ENCODE data around the gene HAS3.
"Not testable (repeated sequence)": the region's sequence is repeated elsewhere in the genome, so short reads cannot be mapped to it uniquely, and the experiment has no call there.

The HAS3 gene

GRCh38 chr16:69133373-69133954 lies 28.0 kb downstream of the HAS3 start:
- H3K9ac ChIP-seq (ENCODE audit: low read depth, low read length), result no peak overlapping the region
- peaks cover 12% of the 10 kb centered on the region for H3K4me1 ChIP-seq (ENCODE audit: control insufficient read depth, insufficient read depth, low read length)
- peak overlapping the region; percentile 79 for H3K4me3 ChIP-seq (ENCODE audit: low read depth, low read length)
- H3K27me3 ChIP-seq (ENCODE audit: control insufficient read depth, insufficient read depth, low read length), result no peaks in the 10 kb centered on the region
- peaks cover 4% of the 10 kb centered on the region for H3K36me3 ChIP-seq (ENCODE audit: control insufficient read depth, insufficient read depth, low read length)
- no peaks in the 10 kb centered on the region for H3K9me3 ChIP-seq (ENCODE audit: control insufficient read depth, insufficient read depth, low read length)

GRCh38 chr16:69138608-69139007 lies 33.2 kb downstream of the HAS3 start:
- Histone ChIP-seq H3K4me1 (ENCODE audit: control insufficient read depth, insufficient read depth, low read length) (no peaks in the 10 kb centered on the region), H3K9ac (ENCODE audit: low read depth, low read length) (no peak overlapping the region), H3K27me3 (ENCODE audit: control insufficient read depth, insufficient read depth, low read length) (no peaks in the 10 kb centered on the region), H3K9me3 (ENCODE audit: control insufficient read depth, insufficient read depth, low read length) (no peaks in the 10 kb centered on the region), H3K4me3 (ENCODE audit: low read depth, low read length) (no peak overlapping the region), H3K36me3 (ENCODE audit: control insufficient read depth, insufficient read depth, low read length) (peaks cover 20% of the 10 kb centered on the region)

GRCh38 chr16:69139464-69139863 lies 34.0 kb downstream of the HAS3 start:
- not testable (repeated sequence) for H3K9me3 ChIP-seq (ENCODE audit: control insufficient read depth, insufficient read depth, low read length); H3K27me3 ChIP-seq (ENCODE audit: control insufficient read depth, insufficient read depth, low read length); H3K4me3 ChIP-seq (ENCODE audit: low read depth, low read length); H3K9ac ChIP-seq (ENCODE audit: low read depth, low read length); H3K4me1 ChIP-seq (ENCODE audit: control insufficient read depth, insufficient read depth, low read length)
- peaks cover 20% of the 10 kb centered on the region for H3K36me3 ChIP-seq (ENCODE audit: control insufficient read depth, insufficient read depth, low read length)

- Histone ChIP-seq H3K36me3 (ENCODE audit: control insufficient read depth, insufficient read depth, low read length) (peaks cover 20% of the 10 kb centered on the region), H3K4me1 (ENCODE audit: control insufficient read depth, insufficient read depth, low read length) (no peaks in the 10 kb centered on the region)
Measured at GRCh38 chr16:69141014-69141413, 35.6 kb downstream of the HAS3 start.

GRCh38 chr16:69141936-69142335 lies 36.5 kb downstream of the HAS3 start:
- Histone ChIP-seq H3K9ac (ENCODE audit: low read depth, low read length) (no peak overlapping the region), H3K27me3 (ENCODE audit: control insufficient read depth, insufficient read depth, low read length) (no peaks in the 10 kb centered on the region), H3K9me3 (ENCODE audit: control insufficient read depth, insufficient read depth, low read length) (no peaks in the 10 kb centered on the region), H3K36me3 (ENCODE audit: control insufficient read depth, insufficient read depth, low read length) (peaks cover 23% of the 10 kb centered on the region), H3K4me3 (ENCODE audit: low read depth, low read length) (no peak overlapping the region), H3K4me1 (ENCODE audit: control insufficient read depth, insufficient read depth, low read length) (no peaks in the 10 kb centered on the region)

More at GRCh38 chr16:69141014-69141413, 35.6 kb downstream of the HAS3 start:
- Histone ChIP-seq H3K9me3 (ENCODE audit: control insufficient read depth, insufficient read depth, low read length) (no peaks in the 10 kb centered on the region), H3K4me3 (ENCODE audit: low read depth, low read length) (no peak overlapping the region), H3K9ac (ENCODE audit: low read depth, low read length) (no peak overlapping the region), H3K27me3 (ENCODE audit: control insufficient read depth, insufficient read depth, low read length) (no peaks in the 10 kb centered on the region)

GRCh38 chr16:69143116-69143515 lies 37.7 kb downstream of the HAS3 start:
- Histone ChIP-seq H3K9me3 (ENCODE audit: control insufficient read depth, insufficient read depth, low read length) (no peaks in the 10 kb centered on the region), H3K9ac (ENCODE audit: low read depth, low read length) (no peak overlapping the region), H3K4me1 (ENCODE audit: control insufficient read depth, insufficient read depth, low read length) (no peaks in the 10 kb centered on the region), H3K36me3 (ENCODE audit: control insufficient read depth, insufficient read depth, low read length) (peaks cover 22% of the 10 kb centered on the region), H3K4me3 (ENCODE audit: low read depth, low read length) (no peak overlapping the region), H3K27me3 (ENCODE audit: control insufficient read depth, insufficient read depth, low read length) (no peaks in the 10 kb centered on the region)

GRCh38 chr16:69145658-69146057 lies 40.2 kb downstream of the HAS3 start:
- H3K36me3 ChIP-seq (ENCODE audit: control insufficient read depth, insufficient read depth, low read length), result peaks cover 29% of the 10 kb centered on the region
- no peaks in the 10 kb centered on the region for H3K4me1 ChIP-seq (ENCODE audit: control insufficient read depth, insufficient read depth, low read length)
- H3K9me3 ChIP-seq (ENCODE audit: control insufficient read depth, insufficient read depth, low read length), result no peaks in the 10 kb centered on the region
- no peak overlapping the region for H3K9ac ChIP-seq (ENCODE audit: low read depth, low read length)
- H3K4me3 ChIP-seq (ENCODE audit: low read depth, low read length), result no peak overlapping the region
- H3K27me3 ChIP-seq (ENCODE audit: control insufficient read depth, insufficient read depth, low read length), result no peaks in the 10 kb centered on the region

- H3K36me3 ChIP-seq (ENCODE audit: control insufficient read depth, insufficient read depth, low read length), result peaks cover 40% of the 10 kb centered on the region
- not testable (repeated sequence) for H3K9me3 ChIP-seq (ENCODE audit: control insufficient read depth, insufficient read depth, low read length); H3K27me3 ChIP-seq (ENCODE audit: control insufficient read depth, insufficient read depth, low read length); H3K4me3 ChIP-seq (ENCODE audit: low read depth, low read length); H3K9ac ChIP-seq (ENCODE audit: low read depth, low read length); H3K4me1 ChIP-seq (ENCODE audit: control insufficient read depth, insufficient read depth, low read length)
Measured at GRCh38 chr16:69149621-69150020, 44.2 kb downstream of the HAS3 start.

GRCh38 chr16:69150146-69150865 lies 44.9 kb downstream of the HAS3 start:
- Histone ChIP-seq H3K9ac (ENCODE audit: low read depth, low read length) (no peak overlapping the region), H3K4me3 (ENCODE audit: low read depth, low read length) (no peak overlapping the region), H3K27me3 (ENCODE audit: control insufficient read depth, insufficient read depth, low read length) (no peaks in the 10 kb centered on the region), H3K4me1 (ENCODE audit: control insufficient read depth, insufficient read depth, low read length) (no peaks in the 10 kb centered on the region), H3K36me3 (ENCODE audit: control insufficient read depth, insufficient read depth, low read length) (peaks cover 45% of the 10 kb centered on the region), H3K9me3 (ENCODE audit: control insufficient read depth, insufficient read depth, low read length) (no peaks in the 10 kb centered on the region)

- Histone ChIP-seq H3K9ac (ENCODE audit: low read depth, low read length) (no peak overlapping the region), H3K36me3 (ENCODE audit: control insufficient read depth, insufficient read depth, low read length) (peaks cover 45% of the 10 kb centered on the region), H3K4me1 (ENCODE audit: control insufficient read depth, insufficient read depth, low read length) (no peaks in the 10 kb centered on the region), H3K4me3 (ENCODE audit: low read depth, low read length) (no peak overlapping the region), H3K27me3 (ENCODE audit: control insufficient read depth, insufficient read depth, low read length) (no peaks in the 10 kb centered on the region), H3K9me3 (ENCODE audit: control insufficient read depth, insufficient read depth, low read length) (no peaks in the 10 kb centered on the region)
Measured at GRCh38 chr16:69157196-69157595, 51.7 kb downstream of the HAS3 start.

- H3K4me1 ChIP-seq (ENCODE audit: control insufficient read depth, insufficient read depth, low read length), result no peaks in the 10 kb centered on the region
- H3K36me3 ChIP-seq (ENCODE audit: control insufficient read depth, insufficient read depth, low read length), result peaks cover 24% of the 10 kb centered on the region
- H3K9me3 ChIP-seq (ENCODE audit: control insufficient read depth, insufficient read depth, low read length), result no peaks in the 10 kb centered on the region
- no peaks in the 10 kb centered on the region for H3K27me3 ChIP-seq (ENCODE audit: control insufficient read depth, insufficient read depth, low read length)
- H3K9ac ChIP-seq (ENCODE audit: low read depth, low read length), result no peak overlapping the region
- H3K4me3 ChIP-seq (ENCODE audit: low read depth, low read length), result no peak overlapping the region
Measured at GRCh38 chr16:69160192-69160591, 54.7 kb downstream of the HAS3 start.

- peaks cover 21% of the 10 kb centered on the region for H3K36me3 ChIP-seq (ENCODE audit: control insufficient read depth, insufficient read depth, low read length)
- no peaks in the 10 kb centered on the region for H3K4me1 ChIP-seq (ENCODE audit: control insufficient read depth, insufficient read depth, low read length)
- no peak overlapping the region for H3K9ac ChIP-seq (ENCODE audit: low read depth, low read length)
- H3K9me3 ChIP-seq (ENCODE audit: control insufficient read depth, insufficient read depth, low read length), result no peaks in the 10 kb centered on the region
- no peaks in the 10 kb centered on the region for H3K27me3 ChIP-seq (ENCODE audit: control insufficient read depth, insufficient read depth, low read length)
- H3K4me3 ChIP-seq (ENCODE audit: low read depth, low read length), result no peak overlapping the region
Measured at GRCh38 chr16:69165584-69165983, 60.1 kb downstream of the HAS3 start.
